OCI-LY1 (cell line): ENCODE results near the gene INPP4A.

Experiments
- H2AFZ ChIP-seq: fragments of 200-600 bp; sonication (generic), shearing (Covaris generic); 2 replicates; pipeline ENCODE4 v1.6.0; 2014; ENCODE audit warnings: antibody characterized with exemption, mild to moderate bottlenecking, low read length
- H3F3A ChIP-seq: fragments of 200-600 bp; sonication (generic), shearing (Covaris generic); 2 replicates; pipeline ENCODE4 v1.6.0; 2014; ENCODE audit warnings: mild to moderate bottlenecking, antibody characterized with exemption, low read length, moderate library complexity; ENCODE audit not compliant: insufficient read depth
- H3K27ac ChIP-seq: fragments of 200-600 bp; sonication (generic); 2 replicates; pipeline ENCODE4 v1.5.1; 2014; ENCODE audit warnings: low read length, mixed run types, mild to moderate bottlenecking, low read depth; ENCODE audit not compliant: poor library complexity, severe bottlenecking
- H3K27me3 ChIP-seq: fragments of 200-600 bp; sonication (generic); 2 replicates; pipeline ENCODE4 v1.6.0; 2014; ENCODE audit warnings: antibody characterized with exemption, mild to moderate bottlenecking, low read length, moderate library complexity; ENCODE audit not compliant: insufficient read depth
- H3K36me3 ChIP-seq: fragments of 200-600 bp; sonication (generic); 2 replicates; pipeline ENCODE4 v1.6.1; 2014; ENCODE audit warnings: mild to moderate bottlenecking, antibody characterized with exemption, low read length, moderate library complexity, mixed read lengths; ENCODE audit not compliant: insufficient read depth
- H3K4me1 ChIP-seq: fragments of 200-600 bp; sonication (generic); 2 replicates; pipeline ENCODE4 v1.5.1; 2014; ENCODE audit warnings: mild to moderate bottlenecking, low read length, moderate library complexity; ENCODE audit not compliant: insufficient read depth, severe bottlenecking
- H3K4me2 ChIP-seq: fragments of 200-600 bp; sonication (generic), shearing (Covaris generic); 2 replicates; pipeline ENCODE4 v1.6.1; 2014; ENCODE audit warnings: low read length
- H3K4me3 ChIP-seq: fragments of 200-600 bp; sonication (generic); 2 replicates; pipeline ENCODE4 v1.5.1; 2014; ENCODE audit warnings: low read length, low read depth, mild to moderate bottlenecking, mixed read lengths; ENCODE audit not compliant: poor library complexity, severe bottlenecking
- H3K79me2 ChIP-seq: fragments of 200-600 bp; shearing (Covaris generic); 2 replicates; pipeline ENCODE4 v1.6.1; 2016; ENCODE audit warnings: mixed run types, low read length, mixed read lengths; ENCODE audit not compliant: insufficient read depth
- H3K9ac ChIP-seq: fragments of 200-600 bp; sonication (generic), shearing (Covaris generic); 2 replicates; pipeline ENCODE4 v1.6.1; 2014; ENCODE audit warnings: mild to moderate bottlenecking, low read length, mixed read lengths
- H3K9me2 ChIP-seq: fragments of 200-600 bp; sonication (generic), shearing (Covaris generic); 2 replicates; pipeline ENCODE4 v1.6.1; 2014; ENCODE audit warnings: low read depth, mild to moderate bottlenecking, low read length, mixed read lengths
- H3K9me3 ChIP-seq: fragments of 200-600 bp; shearing (Covaris generic); 2 replicates; pipeline ENCODE4 v1.6.1; 2014; ENCODE audit warnings: low read length, mixed read lengths
- H4K20me1 ChIP-seq: fragments of 200-600 bp; sonication (generic), shearing (Covaris generic); 2 replicates; pipeline ENCODE4 v1.6.0; 2016; ENCODE audit warnings: mild to moderate bottlenecking, low read length; ENCODE audit not compliant: insufficient read depth
- CTCF ChIP-seq: fragments of 200-600 bp; sonication (generic), shearing (Covaris generic); IDR thresholded peaks from 2 replicates; pipeline ENCODE4 v1.5.1; 2017; ENCODE audit warnings: mild to moderate bottlenecking, antibody characterized with exemption, low read length, moderate library complexity, mixed read lengths
- EZH2 ChIP-seq: fragments of 200-600 bp; sonication (generic), shearing (Covaris generic); IDR thresholded peaks from 2 replicates; pipeline ENCODE4 v1.8.0; 2017; ENCODE audit warnings: borderline replicate concordance, mixed run types, mild to moderate bottlenecking, antibody characterized with exemption, low read length, moderate library complexity, mixed read lengths

Gene INPP4A

GRCh38 chr2:98514096-98514639 lies 69.5 kb downstream of the INPP4A start:
- no peak overlapping the region for H3K9ac ChIP-seq
- H3F3A ChIP-seq: no peaks in the 10 kb centered on the region
- no peak overlapping the region for H3K4me2 ChIP-seq
- H2AFZ ChIP-seq: no peak overlapping the region
- H3K79me2 ChIP-seq: no peaks in the 10 kb centered on the region
- no peaks in the 10 kb centered on the region for H3K27me3 ChIP-seq
- H4K20me1 ChIP-seq: no peaks in the 10 kb centered on the region
- H3K9me3 ChIP-seq: no peaks in the 10 kb centered on the region
- no peaks in the 10 kb centered on the region for H3K4me1 ChIP-seq
- TF ChIP-seq CTCF (no peak), EZH2 (no peak)
- no peak overlapping the region for H3K27ac ChIP-seq
- no peak overlapping the region for H3K4me3 ChIP-seq
- no peaks in the 10 kb centered on the region for H3K9me2 ChIP-seq
- no peaks in the 10 kb centered on the region for H3K36me3 ChIP-seq

GRCh38 chr2:98514879-98515249 lies 70.2 kb downstream of the INPP4A start:
- Histone ChIP-seq H3K4me3 (no peak overlapping the region), H3K9me2 (no peaks in the 10 kb centered on the region), H4K20me1 (no peaks in the 10 kb centered on the region), H3K27ac (no peak overlapping the region), H3K9me3 (no peaks in the 10 kb centered on the region), H3K4me1 (no peaks in the 10 kb centered on the region), H3K36me3 (no peaks in the 10 kb centered on the region), H3K27me3 (no peaks in the 10 kb centered on the region), H3K9ac (no peak overlapping the region), H2AFZ (no peak overlapping the region), H3K4me2 (no peak overlapping the region), H3F3A (no peaks in the 10 kb centered on the region), H3K79me2 (no peaks in the 10 kb centered on the region)
- TF ChIP-seq CTCF (no peak), EZH2 (no peak)

- no peak overlapping the region for H2AFZ ChIP-seq
- H3K4me3 ChIP-seq: no peak overlapping the region
- H3K4me1 ChIP-seq: no peaks in the 10 kb centered on the region
- no peak overlapping the region for H3K4me2 ChIP-seq
- no peaks in the 10 kb centered on the region for H3K9me2 ChIP-seq
- H3K36me3 ChIP-seq: no peaks in the 10 kb centered on the region
- H3K9me3 ChIP-seq: no peaks in the 10 kb centered on the region
- no peak overlapping the region for H3K9ac ChIP-seq
- no peak overlapping the region for H3K27ac ChIP-seq
- no peaks in the 10 kb centered on the region for H3K27me3 ChIP-seq
- TF ChIP-seq EZH2 (no peak), CTCF (no peak)
- no peaks in the 10 kb centered on the region for H3F3A ChIP-seq
- no peaks in the 10 kb centered on the region for H3K79me2 ChIP-seq
- no peaks in the 10 kb centered on the region for H4K20me1 ChIP-seq
These were observed 70.8 kb downstream of the INPP4A start for GRCh38 chr2:98515250-98515991.
